Measurements from ENCODE around the gene POU2AF2. TPM values are rescaled to one million over a fixed set of nuclear protein-coding genes. Genes with fewer than 3 reads are reported as not detected.
A peak's percentile ranks its signal among the peaks of the same experiment; 100 is the strongest.

Gene POU2AF2
- polyA plus RNA-seq (2012; ENCODE audit: low read depth, missing spikeins), result not detected

- DNase-seq (ENCODE audit: insufficient read length, low spot score) (no peak), FAIRE-seq (no peak)
- TF ChIP-seq SPI1 (IDR thresholded peaks at IDR 0.05; ENCODE audit: low read depth, low read length) (no peak), PAX5 (IDR thresholded peaks at IDR 0.05; ENCODE audit: insufficient read depth, low read length, severe bottlenecking) (no peak), POU2F2 (IDR thresholded peaks at IDR 0.05; ENCODE audit: low read depth, low read length) (no peak), POLR2A (IDR thresholded peaks at IDR 0.05; ENCODE audit: low read depth, low read length) (no peak), TAF1 (IDR thresholded peaks at IDR 0.05; ENCODE audit: low read depth, low read length) (no peak), POLR2AphosphoS5 (IDR thresholded peaks at IDR 0.05; ENCODE audit: low read depth, low read length) (no peak)
Measured at GRCh38 chr11:111245425-111245824, at the start of gene POU2AF2. POU2AF2 (plus strand) TSS chr11:111245725; CDS start chr11:111245854, 129 bp downstream.

- no peak for TF ChIP-seq SPI1 (IDR thresholded peaks at IDR 0.05; ENCODE audit: low read depth, low read length)
- TF ChIP-seq POLR2AphosphoS5 (IDR thresholded peaks at IDR 0.05; ENCODE audit: low read depth, low read length), result no peak
- no peak for TF ChIP-seq PAX5 (IDR thresholded peaks at IDR 0.05; ENCODE audit: insufficient read depth, low read length, severe bottlenecking)
- no peak for TF ChIP-seq POU2F2 (IDR thresholded peaks at IDR 0.05; ENCODE audit: low read depth, low read length)
- no peak for TF ChIP-seq POLR2A (IDR thresholded peaks at IDR 0.05; ENCODE audit: low read depth, low read length)
- no peak for TF ChIP-seq TAF1 (IDR thresholded peaks at IDR 0.05; ENCODE audit: low read depth, low read length)
- no peak for DNase-seq (ENCODE audit: insufficient read length, low spot score)
- no peak for FAIRE-seq
Measured at GRCh38 chr11:111200010-111200534, 45.5 kb upstream of the POU2AF2 start.

- FAIRE-seq, result no peak
- no peak for DNase-seq (ENCODE audit: insufficient read length, low spot score)
- TF ChIP-seq POLR2AphosphoS5 (IDR thresholded peaks at IDR 0.05; ENCODE audit: low read depth, low read length), result no peak
- TF ChIP-seq PAX5 (IDR thresholded peaks at IDR 0.05; ENCODE audit: insufficient read depth, low read length, severe bottlenecking), result no peak
- no peak for TF ChIP-seq POU2F2 (IDR thresholded peaks at IDR 0.05; ENCODE audit: low read depth, low read length)
- no peak for TF ChIP-seq TAF1 (IDR thresholded peaks at IDR 0.05; ENCODE audit: low read depth, low read length)
- TF ChIP-seq POLR2A (IDR thresholded peaks at IDR 0.05; ENCODE audit: low read depth, low read length), result no peak
- no peak for TF ChIP-seq SPI1 (IDR thresholded peaks at IDR 0.05; ENCODE audit: low read depth, low read length)
Measured at GRCh38 chr11:111204211-111204610, 41.3 kb upstream of the POU2AF2 start.

- TF ChIP-seq TAF1 (IDR thresholded peaks at IDR 0.05; ENCODE audit: low read depth, low read length) (no peak), PAX5 (IDR thresholded peaks at IDR 0.05; ENCODE audit: insufficient read depth, low read length, severe bottlenecking) (no peak), POU2F2 (IDR thresholded peaks at IDR 0.05; ENCODE audit: low read depth, low read length) (no peak), POLR2A (IDR thresholded peaks at IDR 0.05; ENCODE audit: low read depth, low read length) (no peak), POLR2AphosphoS5 (IDR thresholded peaks at IDR 0.05; ENCODE audit: low read depth, low read length) (no peak), SPI1 (IDR thresholded peaks at IDR 0.05; ENCODE audit: low read depth, low read length) (no peak)
- FAIRE-seq (peak; percentile 28), DNase-seq (ENCODE audit: insufficient read length, low spot score) (no peak)
Measured at GRCh38 chr11:111205632-111206385, 39.7 kb upstream of the POU2AF2 start.

- FAIRE-seq (no peak), DNase-seq (ENCODE audit: insufficient read length, low spot score) (no peak)
- no peak for TF ChIP-seq POU2F2 (IDR thresholded peaks at IDR 0.05; ENCODE audit: low read depth, low read length)
- TF ChIP-seq PAX5 (IDR thresholded peaks at IDR 0.05; ENCODE audit: insufficient read depth, low read length, severe bottlenecking), result no peak
- TF ChIP-seq POLR2AphosphoS5 (IDR thresholded peaks at IDR 0.05; ENCODE audit: low read depth, low read length), result no peak
- TF ChIP-seq SPI1 (IDR thresholded peaks at IDR 0.05; ENCODE audit: low read depth, low read length), result no peak
- TF ChIP-seq TAF1 (IDR thresholded peaks at IDR 0.05; ENCODE audit: low read depth, low read length), result no peak
- no peak for TF ChIP-seq POLR2A (IDR thresholded peaks at IDR 0.05; ENCODE audit: low read depth, low read length)
Measured at GRCh38 chr11:111206472-111206871, 39.1 kb upstream of the POU2AF2 start.

GRCh38 chr11:111207213-111207612, 38.3 kb upstream of the POU2AF2 start:
- no peak for DNase-seq (ENCODE audit: insufficient read length, low spot score)
- FAIRE-seq, result no peak
- TF ChIP-seq SPI1 (IDR thresholded peaks at IDR 0.05; ENCODE audit: low read depth, low read length), result no peak
- TF ChIP-seq POLR2AphosphoS5 (IDR thresholded peaks at IDR 0.05; ENCODE audit: low read depth, low read length), result no peak
- no peak for TF ChIP-seq POU2F2 (IDR thresholded peaks at IDR 0.05; ENCODE audit: low read depth, low read length)
- TF ChIP-seq TAF1 (IDR thresholded peaks at IDR 0.05; ENCODE audit: low read depth, low read length), result no peak
- no peak for TF ChIP-seq PAX5 (IDR thresholded peaks at IDR 0.05; ENCODE audit: insufficient read depth, low read length, severe bottlenecking)
- no peak for TF ChIP-seq POLR2A (IDR thresholded peaks at IDR 0.05; ENCODE audit: low read depth, low read length)

- DNase-seq (ENCODE audit: insufficient read length, low spot score) (no peak), FAIRE-seq (peak; percentile 16)
- TF ChIP-seq PAX5 (IDR thresholded peaks at IDR 0.05; ENCODE audit: insufficient read depth, low read length, severe bottlenecking) (no peak), POLR2A (IDR thresholded peaks at IDR 0.05; ENCODE audit: low read depth, low read length) (no peak), POLR2AphosphoS5 (IDR thresholded peaks at IDR 0.05; ENCODE audit: low read depth, low read length) (no peak), SPI1 (IDR thresholded peaks at IDR 0.05; ENCODE audit: low read depth, low read length) (no peak), TAF1 (IDR thresholded peaks at IDR 0.05; ENCODE audit: low read depth, low read length) (no peak), POU2F2 (IDR thresholded peaks at IDR 0.05; ENCODE audit: low read depth, low read length) (no peak)
Measured at GRCh38 chr11:111209543-111210355, 35.8 kb upstream of the POU2AF2 start.

GRCh38 chr11:111213256-111213655, 32.3 kb upstream of the POU2AF2 start:
- DNase-seq (ENCODE audit: insufficient read length, low spot score), result no peak
- TF ChIP-seq POU2F2 (IDR thresholded peaks at IDR 0.05; ENCODE audit: low read depth, low read length), result no peak
- no peak for TF ChIP-seq SPI1 (IDR thresholded peaks at IDR 0.05; ENCODE audit: low read depth, low read length)
- no peak for TF ChIP-seq POLR2A (IDR thresholded peaks at IDR 0.05; ENCODE audit: low read depth, low read length)
- TF ChIP-seq POLR2AphosphoS5 (IDR thresholded peaks at IDR 0.05; ENCODE audit: low read depth, low read length), result no peak
- TF ChIP-seq PAX5 (IDR thresholded peaks at IDR 0.05; ENCODE audit: insufficient read depth, low read length, severe bottlenecking), result no peak
- no peak for TF ChIP-seq TAF1 (IDR thresholded peaks at IDR 0.05; ENCODE audit: low read depth, low read length)
- FAIRE-seq, result no peak

GRCh38 chr11:111220721-111221120, 24.8 kb upstream of the POU2AF2 start:
- FAIRE-seq (no peak), DNase-seq (ENCODE audit: insufficient read length, low spot score) (no peak)
- TF ChIP-seq POLR2AphosphoS5 (IDR thresholded peaks at IDR 0.05; ENCODE audit: low read depth, low read length) (no peak), SPI1 (IDR thresholded peaks at IDR 0.05; ENCODE audit: low read depth, low read length) (no peak), POU2F2 (IDR thresholded peaks at IDR 0.05; ENCODE audit: low read depth, low read length) (no peak), POLR2A (IDR thresholded peaks at IDR 0.05; ENCODE audit: low read depth, low read length) (no peak), PAX5 (IDR thresholded peaks at IDR 0.05; ENCODE audit: insufficient read depth, low read length, severe bottlenecking) (no peak), TAF1 (IDR thresholded peaks at IDR 0.05; ENCODE audit: low read depth, low read length) (no peak)

Measured in GM12891 (cell line).